Inferior parietal cortex (tissue), 1 donor: ENCODE results near the gene WRNIP1.

ENCODE experiments used
- DNase-seq: peaks from one replicate; pipeline ENCODE4 v3.0.0-alpha.2; 2016; ENCODE audit errors: extremely low spot score

The WRNIP1 gene

GRCh38 chr6:2807342-2808090, 42.3 kb downstream of the WRNIP1 start:
- peak; percentile 32 for DNase-seq

- DNase-seq, result peak; percentile 48
These were observed 43.8 kb downstream of the WRNIP1 start for GRCh38 chr6:2809015-2809414.

DNA sequence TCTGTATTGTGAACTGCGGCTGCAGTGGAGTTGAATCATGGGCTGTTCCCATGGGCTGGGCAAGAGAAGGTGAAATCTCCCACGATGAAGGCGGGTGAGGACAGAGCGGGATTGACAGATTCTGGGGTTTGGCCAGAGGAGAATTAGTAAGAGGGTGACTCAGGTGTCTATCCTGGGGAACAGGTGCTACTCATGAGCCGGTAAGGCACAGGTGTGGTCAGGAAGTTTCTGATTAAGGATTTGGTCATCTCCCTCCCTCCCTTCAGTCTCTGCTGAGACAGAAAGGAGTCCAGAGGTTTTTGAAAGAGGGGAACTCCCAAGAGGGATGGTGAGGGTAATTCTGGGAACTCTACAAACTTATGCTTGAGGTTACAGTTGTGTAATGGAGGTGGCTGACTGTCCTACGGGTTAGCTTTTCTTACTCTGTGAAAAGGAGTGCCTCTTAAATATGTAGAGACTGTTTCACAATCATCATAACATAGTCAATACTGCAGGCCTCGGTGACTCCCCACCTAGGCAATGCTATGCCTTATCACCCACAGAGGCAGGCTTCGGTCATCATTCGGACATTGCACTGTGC, 45.0 kb downstream of the WRNIP1 start:
- no peak for DNase-seq

DNA sequence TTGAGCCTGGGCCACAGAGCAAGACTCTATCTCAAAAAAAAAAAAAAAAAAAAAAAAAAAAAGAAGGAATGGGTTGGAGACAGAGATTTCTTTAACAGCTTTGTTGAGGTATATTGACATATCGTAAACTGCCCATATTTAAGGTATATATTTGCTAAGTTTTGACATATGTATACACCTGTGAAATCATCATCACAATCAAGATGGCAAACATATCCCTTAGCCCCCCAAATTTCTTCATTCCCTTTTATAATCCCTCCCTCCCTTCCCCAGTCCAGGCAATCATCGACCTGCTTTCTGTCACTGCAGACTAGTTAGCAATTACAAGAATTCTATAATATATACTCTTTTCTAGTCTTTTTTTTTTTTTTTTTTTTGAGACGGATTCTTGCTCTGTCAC, 47.5 kb downstream of the WRNIP1 start:
- no peak for DNase-seq

- no peak for DNase-seq
These were observed 51.0 kb downstream of the WRNIP1 start for GRCh38 chr6:2816158-2816557.

DNA sequence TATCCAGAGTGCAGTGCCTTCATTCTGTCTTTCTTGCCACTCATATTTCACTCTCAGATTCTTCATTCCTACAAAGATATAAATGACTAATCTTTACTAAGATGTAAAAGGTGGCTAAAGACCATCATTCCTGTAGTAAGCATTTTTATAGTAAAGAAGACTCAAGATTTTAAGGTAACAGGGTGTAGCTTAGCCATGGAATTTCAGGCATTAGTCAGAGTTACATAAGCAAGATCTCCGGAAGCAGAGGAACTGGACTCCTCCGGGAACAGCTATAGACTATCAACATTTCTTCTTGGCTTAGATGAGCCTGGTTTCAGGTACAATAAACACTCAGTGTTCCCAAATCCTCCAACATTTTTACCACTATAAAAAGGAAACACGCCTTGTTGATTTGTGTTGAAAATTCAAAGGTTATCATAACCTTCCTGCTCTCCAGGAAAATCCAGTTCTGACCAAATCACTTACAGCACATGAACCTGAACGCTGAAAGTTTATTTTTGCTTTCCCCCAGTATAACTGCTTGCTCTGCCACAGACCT, 52.8 kb downstream of the WRNIP1 start:
- peak; percentile 70 for DNase-seq

- DNase-seq, result peak; percentile 36
These were observed 53.4 kb downstream of the WRNIP1 start for GRCh38 chr6:2818593-2818992.

DNA sequence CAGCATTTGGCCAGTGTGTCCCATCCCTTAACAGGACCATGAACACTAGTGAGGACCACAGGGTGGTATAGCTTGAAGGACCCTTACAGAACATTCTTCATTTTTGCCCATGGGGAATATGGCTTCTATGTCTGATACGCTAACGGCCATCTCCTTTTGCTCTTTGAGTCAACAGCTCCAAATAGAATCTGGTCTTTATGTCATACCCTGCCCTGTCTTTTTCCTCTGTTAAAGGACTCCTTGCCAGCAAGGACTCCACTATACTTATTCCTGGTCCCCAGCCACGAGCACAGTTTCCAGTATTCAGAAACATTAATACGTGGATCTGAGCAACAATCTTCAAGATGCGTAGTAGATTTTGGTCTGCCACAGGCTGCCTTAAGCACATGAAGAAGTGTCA, 53.9 kb downstream of the WRNIP1 start:
- no peak for DNase-seq

- no peak for DNase-seq
These were observed 54.8 kb downstream of the WRNIP1 start for GRCh38 chr6:2819978-2820377.

DNA sequence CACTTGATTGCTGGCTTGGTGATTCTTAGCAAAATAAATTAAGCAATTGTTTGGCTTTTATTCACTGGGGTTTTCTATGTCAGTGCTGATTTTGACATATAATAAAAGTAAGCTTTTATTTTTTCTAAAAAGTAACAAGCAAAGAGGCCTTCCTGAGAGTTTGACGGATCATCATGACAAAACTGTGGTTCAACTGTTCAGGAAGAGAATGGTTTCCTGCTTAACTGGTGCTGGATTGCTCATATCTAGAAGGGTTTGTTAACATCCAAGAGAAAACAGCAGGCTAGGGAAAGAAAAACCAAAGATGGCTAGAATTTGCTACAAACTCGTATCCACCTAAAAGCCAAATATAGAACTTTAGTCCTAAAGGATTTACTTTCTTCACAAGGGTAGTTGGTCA, 55.2 kb downstream of the WRNIP1 start:
- no peak for DNase-seq

DNA sequence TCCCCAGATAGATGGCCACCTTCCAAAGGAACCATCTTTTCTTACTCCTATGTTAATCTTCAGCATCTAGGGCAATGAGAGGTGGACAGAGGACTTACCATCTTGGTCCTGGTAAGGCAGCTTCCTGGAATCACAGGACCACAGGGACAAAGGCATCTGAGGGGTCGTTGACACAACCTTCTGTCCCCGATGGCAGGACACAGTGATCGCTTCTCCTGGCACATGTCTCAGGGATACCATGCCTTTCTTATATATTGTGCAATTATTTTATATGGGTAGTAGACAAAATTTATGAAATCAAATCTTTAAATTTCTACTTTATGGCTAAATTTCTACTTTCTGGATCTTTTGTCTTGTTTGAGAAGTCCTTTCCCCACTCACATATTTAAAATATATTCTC, 56.4 kb downstream of the WRNIP1 start:
- DNase-seq, result no peak

GRCh38 chr6:2823104-2823850, 58.1 kb downstream of the WRNIP1 start:
- no peak for DNase-seq

- DNase-seq, result no peak
These were observed 60.9 kb downstream of the WRNIP1 start for GRCh38 chr6:2826131-2826530.

- DNase-seq, result no peak
These were observed 61.9 kb downstream of the WRNIP1 start for GRCh38 chr6:2827142-2827541.

- DNase-seq, result no peak
These were observed 63.4 kb downstream of the WRNIP1 start for GRCh38 chr6:2828629-2829028.

DNA sequence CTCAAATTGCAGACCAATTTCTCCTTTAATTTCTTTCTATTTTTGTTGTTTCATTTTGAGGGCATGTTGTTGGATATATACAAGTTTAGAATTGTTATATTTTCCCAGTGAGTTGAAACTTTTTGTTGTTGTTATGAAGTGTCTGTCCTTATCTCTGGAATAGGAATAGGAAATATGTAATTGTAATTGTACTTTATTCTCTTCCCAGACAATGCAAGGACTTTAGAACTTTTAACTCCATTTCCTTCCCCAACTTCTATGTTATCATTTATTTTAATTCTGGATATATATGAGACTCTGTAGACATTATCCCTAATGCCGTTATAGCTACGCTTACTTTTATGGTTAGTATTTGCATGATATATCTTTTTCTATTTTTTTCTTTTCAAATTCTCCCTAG, 64.1 kb downstream of the WRNIP1 start:
- DNase-seq, result no peak

DNA sequence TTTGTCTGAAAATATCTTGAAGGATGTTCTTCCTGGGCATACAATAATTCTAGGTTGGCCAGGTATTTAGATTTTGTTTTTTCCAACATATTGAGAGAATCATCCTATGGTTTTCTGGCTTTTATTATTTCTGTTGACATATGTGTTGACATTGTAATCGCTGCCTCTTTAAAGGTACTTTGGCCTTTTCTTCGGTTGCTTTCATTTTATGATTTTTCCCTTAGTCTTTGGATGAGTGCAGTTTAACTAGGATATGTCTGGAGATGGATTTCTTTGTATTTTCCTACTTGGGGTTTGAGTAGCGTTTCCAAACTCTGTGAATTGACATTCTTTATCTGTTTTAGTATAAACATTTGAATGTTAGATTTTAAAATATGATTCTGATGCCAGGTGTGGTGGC, 65.0 kb downstream of the WRNIP1 start:
- DNase-seq, result no peak

GRCh38 chr6:2831392-2831791, 66.2 kb downstream of the WRNIP1 start:
- DNase-seq, result no peak

DNA sequence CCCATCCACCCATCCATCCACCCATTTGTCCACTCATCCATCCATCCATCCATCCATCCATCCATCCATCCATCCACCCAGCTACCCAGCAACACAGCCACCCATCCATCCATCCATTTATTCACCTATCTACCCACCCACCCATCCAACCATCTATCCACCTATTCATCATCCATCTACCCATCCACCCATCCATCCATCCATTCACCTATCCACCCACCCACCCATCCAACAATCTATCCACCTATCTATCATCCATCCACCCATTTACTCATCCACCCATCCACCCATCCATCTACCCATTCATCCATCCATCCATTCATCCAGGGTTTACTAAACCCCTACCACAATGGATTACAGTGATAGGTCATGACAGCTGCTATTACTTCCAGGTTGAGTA, 69.1 kb downstream of the WRNIP1 start:
- DNase-seq, result no peak
